ENCODE data around the gene KCNIP4.

Gene KCNIP4

GRCh38 chr4:21454831-21455230 is 493.7 kb downstream of the KCNIP4 start:
- no peaks in the 10 kb centered on the region for H3K9me3 ChIP-seq (ENCODE audit: low read depth, low read length)
- no peak overlapping the region for H3K4me3 ChIP-seq
- DNase-seq (ENCODE audit: low read depth, low spot score): no peak
- H3K36me3 ChIP-seq (ENCODE audit: insufficient read depth, low read length): no peaks in the 10 kb centered on the region
- TF ChIP-seq EZH2 (IDR thresholded peaks at IDR 0.05) (no peak), POLR2AphosphoS5 (IDR thresholded peaks at IDR 0.05; ENCODE audit: borderline replicate concordance, low read depth, low read length) (no peak), FOXP2 (optimal IDR thresholded peaks at IDR 0.05; ENCODE audit: control extremely low read depth, extremely low read length, insufficient read depth) (no peak)
- no peak overlapping the region for H3K9ac ChIP-seq (ENCODE audit: insufficient read length)
- H3K27ac ChIP-seq: no peak overlapping the region

GRCh38 chr4:21454201-21454600 is 494.4 kb downstream of the KCNIP4 start:
- no peak for DNase-seq (ENCODE audit: low read depth, low spot score)
- H3K9me3 ChIP-seq (ENCODE audit: low read depth, low read length): no peaks in the 10 kb centered on the region
- no peak for TF ChIP-seq POLR2AphosphoS5 (IDR thresholded peaks at IDR 0.05; ENCODE audit: borderline replicate concordance, low read depth, low read length)
- H3K27ac ChIP-seq: no peak overlapping the region
- no peak overlapping the region for H3K9ac ChIP-seq (ENCODE audit: insufficient read length)
- no peak overlapping the region for H3K4me3 ChIP-seq
- no peaks in the 10 kb centered on the region for H3K36me3 ChIP-seq (ENCODE audit: insufficient read depth, low read length)

DNA sequence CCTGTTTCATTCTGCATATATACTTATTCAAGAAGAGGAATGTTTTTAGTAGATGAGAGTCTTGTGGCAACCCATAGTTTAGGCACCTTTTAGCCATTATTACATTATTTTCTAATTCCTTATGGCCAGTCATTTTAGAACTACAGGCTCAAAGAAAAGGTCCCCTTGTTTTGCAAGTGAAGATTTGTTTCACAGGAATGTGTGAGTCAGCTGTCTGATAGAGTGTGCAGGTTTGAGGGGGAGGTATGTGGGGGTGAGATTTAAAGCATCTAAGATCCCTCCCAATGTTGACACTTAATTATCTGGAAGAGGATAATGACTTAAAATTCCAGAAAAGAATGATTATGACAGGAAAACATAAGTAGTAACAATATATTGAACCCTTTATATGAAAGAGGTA is 495.6 kb downstream of the KCNIP4 start:
- Histone ChIP-seq H3K36me3 (ENCODE audit: insufficient read depth, low read length) (no peaks in the 10 kb centered on the region), H3K9me3 (ENCODE audit: low read depth, low read length) (no peaks in the 10 kb centered on the region), H3K27ac (no peak overlapping the region), H3K4me3 (no peak overlapping the region), H3K9ac (ENCODE audit: insufficient read length) (no peak overlapping the region)
- no peak for TF ChIP-seq POLR2AphosphoS5 (IDR thresholded peaks at IDR 0.05; ENCODE audit: borderline replicate concordance, low read depth, low read length)
- TF ChIP-seq FOXP2 (optimal IDR thresholded peaks at IDR 0.05; ENCODE audit: control extremely low read depth, extremely low read length, insufficient read depth): no peak
- no peak for TF ChIP-seq EZH2 (IDR thresholded peaks at IDR 0.05)
- no peak for DNase-seq (ENCODE audit: low read depth, low spot score)

- no peak overlapping the region for H3K27ac ChIP-seq
- no peaks in the 10 kb centered on the region for H3K9me3 ChIP-seq (ENCODE audit: low read depth, low read length)
- H3K36me3 ChIP-seq (ENCODE audit: insufficient read depth, low read length): no peaks in the 10 kb centered on the region
- H3K4me3 ChIP-seq: no peak overlapping the region
- H3K9ac ChIP-seq (ENCODE audit: insufficient read length): no peak overlapping the region
- TF ChIP-seq FOXP2 (optimal IDR thresholded peaks at IDR 0.05; ENCODE audit: control extremely low read depth, extremely low read length, insufficient read depth): no peak
- TF ChIP-seq EZH2 (IDR thresholded peaks at IDR 0.05): no peak
- no peak for TF ChIP-seq POLR2AphosphoS5 (IDR thresholded peaks at IDR 0.05; ENCODE audit: borderline replicate concordance, low read depth, low read length)
- no peak for DNase-seq (ENCODE audit: low read depth, low spot score)
Measured at GRCh38 chr4:21451032-21451431, 497.5 kb downstream of the KCNIP4 start.

DNA sequence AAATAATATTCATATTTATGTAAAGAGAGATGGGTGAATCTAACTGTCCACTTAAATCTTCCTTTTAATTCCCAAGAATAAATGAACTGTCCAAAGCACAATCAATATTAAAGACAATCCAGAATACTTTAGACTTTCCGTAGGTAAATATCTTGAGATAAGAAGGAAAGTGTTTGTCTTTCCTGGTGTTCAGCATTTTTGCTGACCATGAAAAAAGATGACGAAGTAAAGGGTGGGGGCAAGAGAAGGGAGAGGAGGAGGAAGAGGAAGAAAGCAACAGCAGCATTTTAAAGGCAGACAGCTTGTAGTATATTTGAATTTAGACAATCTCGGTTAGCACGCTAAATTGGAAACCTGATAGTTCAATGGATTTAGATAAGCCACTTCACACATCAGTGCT is 498.2 kb downstream of the KCNIP4 start:
- Histone ChIP-seq H3K4me3 (no peak overlapping the region), H3K36me3 (ENCODE audit: insufficient read depth, low read length) (no peaks in the 10 kb centered on the region), H3K9me3 (ENCODE audit: low read depth, low read length) (no peaks in the 10 kb centered on the region), H3K9ac (ENCODE audit: insufficient read length) (no peak overlapping the region), H3K27ac (no peak overlapping the region)
- DNase-seq (ENCODE audit: low read depth, low spot score): no peak
- TF ChIP-seq FOXP2 (optimal IDR thresholded peaks at IDR 0.05; ENCODE audit: control extremely low read depth, extremely low read length, insufficient read depth): no peak
- no peak for TF ChIP-seq POLR2AphosphoS5 (IDR thresholded peaks at IDR 0.05; ENCODE audit: borderline replicate concordance, low read depth, low read length)
- no peak for TF ChIP-seq EZH2 (IDR thresholded peaks at IDR 0.05)

GRCh38 chr4:21447301-21448054 is 501.1 kb downstream of the KCNIP4 start:
- H3K4me3 ChIP-seq: no peak overlapping the region
- H3K27ac ChIP-seq: no peak overlapping the region
- H3K9ac ChIP-seq (ENCODE audit: insufficient read length): no peak overlapping the region
- no peak for TF ChIP-seq POLR2AphosphoS5 (IDR thresholded peaks at IDR 0.05; ENCODE audit: borderline replicate concordance, low read depth, low read length)
- TF ChIP-seq EZH2 (IDR thresholded peaks at IDR 0.05): no peak
- TF ChIP-seq FOXP2 (optimal IDR thresholded peaks at IDR 0.05; ENCODE audit: control extremely low read depth, extremely low read length, insufficient read depth): no peak
- no peak for DNase-seq (ENCODE audit: low read depth, low spot score)
- no peaks in the 10 kb centered on the region for H3K36me3 ChIP-seq (ENCODE audit: insufficient read depth, low read length)
- no peaks in the 10 kb centered on the region for H3K9me3 ChIP-seq (ENCODE audit: low read depth, low read length)

GRCh38 chr4:21420166-21420565 is 528.4 kb downstream of the KCNIP4 start:
- TF ChIP-seq POLR2AphosphoS5 (IDR thresholded peaks at IDR 0.05; ENCODE audit: borderline replicate concordance, low read depth, low read length): no peak
- TF ChIP-seq FOXP2 (optimal IDR thresholded peaks at IDR 0.05; ENCODE audit: control extremely low read depth, extremely low read length, insufficient read depth): no peak
- TF ChIP-seq EZH2 (IDR thresholded peaks at IDR 0.05): no peak
- no peak overlapping the region for H3K4me3 ChIP-seq
- H3K9ac ChIP-seq (ENCODE audit: insufficient read length): no peak overlapping the region
- H3K27ac ChIP-seq: no peak overlapping the region
- H3K9me3 ChIP-seq (ENCODE audit: low read depth, low read length): no peaks in the 10 kb centered on the region
- no peak for DNase-seq (ENCODE audit: low read depth, low spot score)
- no peaks in the 10 kb centered on the region for H3K36me3 ChIP-seq (ENCODE audit: insufficient read depth, low read length)

GRCh38 chr4:21415728-21416127 is 532.8 kb downstream of the KCNIP4 start:
- Histone ChIP-seq H3K36me3 (ENCODE audit: insufficient read depth, low read length) (no peaks in the 10 kb centered on the region), H3K9ac (ENCODE audit: insufficient read length) (no peak overlapping the region), H3K4me3 (no peak overlapping the region), H3K27ac (no peak overlapping the region), H3K9me3 (ENCODE audit: low read depth, low read length) (no peaks in the 10 kb centered on the region)
- TF ChIP-seq EZH2 (IDR thresholded peaks at IDR 0.05) (no peak), FOXP2 (optimal IDR thresholded peaks at IDR 0.05; ENCODE audit: control extremely low read depth, extremely low read length, insufficient read depth) (no peak), POLR2AphosphoS5 (IDR thresholded peaks at IDR 0.05; ENCODE audit: borderline replicate concordance, low read depth, low read length) (no peak)
- no peak for DNase-seq (ENCODE audit: low read depth, low spot score)
